Femur (tissue), 1 donor: Measurements from ENCODE around the gene ASPSCR1.

Source experiments
- DNase-seq: peaks from one replicate; pipeline ENCODE4 v3.0.0-alpha.2; 2017

Gene ASPSCR1

GRCh38 chr17:81977211-81977808, at the start of gene ASPSCR1:
Gene ASPSCR1, plus strand, starts transcription at chr17:81977629. Its CDS starts 18 bp downstream, at chr17:81977647.
- DNase-seq: peak; percentile 95

GRCh38 chr17:81927653-81928543, 49.5 kb upstream of the ASPSCR1 start, which contains the start of gene MAFG:
Gene MAFG, minus strand, starts transcription at chr17:81927735. Its CDS starts 4,550 bp downstream, at chr17:81923185.
- peak; percentile 97 for DNase-seq

- no peak for DNase-seq
Measured at GRCh38 chr17:81928544-81929252, 48.7 kb upstream of the ASPSCR1 start.

GRCh38 chr17:81929253-81930141, 47.9 kb upstream of the ASPSCR1 start:
- no peak for DNase-seq

GRCh38 chr17:81930142-81931125, 47.0 kb upstream of the ASPSCR1 start:
- DNase-seq: no peak

- DNase-seq: no peak
Measured at GRCh38 chr17:81931189-81931556, 46.3 kb upstream of the ASPSCR1 start.

GRCh38 chr17:81931557-81932332, 45.7 kb upstream of the ASPSCR1 start:
- DNase-seq: no peak

- no peak for DNase-seq
Measured at GRCh38 chr17:81932333-81932983, 45.0 kb upstream of the ASPSCR1 start.

GRCh38 chr17:81933178-81933699, 44.2 kb upstream of the ASPSCR1 start:
- DNase-seq: no peak

GRCh38 chr17:81934098-81934757, 43.2 kb upstream of the ASPSCR1 start:
- no peak for DNase-seq

GRCh38 chr17:81934850-81935708, 42.4 kb upstream of the ASPSCR1 start:
- peak; percentile 24 for DNase-seq

- DNase-seq: no peak
Measured at GRCh38 chr17:81935709-81936084, 41.7 kb upstream of the ASPSCR1 start.

- no peak for DNase-seq
Measured at GRCh38 chr17:81939218-81939617, 38.2 kb upstream of the ASPSCR1 start.

GRCh38 chr17:81939881-81940385, 37.5 kb upstream of the ASPSCR1 start:
- peak; percentile 51 for DNase-seq

GRCh38 chr17:81940538-81941483, 36.6 kb upstream of the ASPSCR1 start:
- peak; percentile 20 for DNase-seq

GRCh38 chr17:81941484-81942166, 35.8 kb upstream of the ASPSCR1 start:
- DNase-seq: peak; percentile 79
